ENCODE data around the gene KHDC1.
"Not testable (repeated sequence)": the region's sequence is repeated elsewhere in the genome, so short reads cannot be mapped to it uniquely, and the experiment has no call there.

The KHDC1 gene, protein sequence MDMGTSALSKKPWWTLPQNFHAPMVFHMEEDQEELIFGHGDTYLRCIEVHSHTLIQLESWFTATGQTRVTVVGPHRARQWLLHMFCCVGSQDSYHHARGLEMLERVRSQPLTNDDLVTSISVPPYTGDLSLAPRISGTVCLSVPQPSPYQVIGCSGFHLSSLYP

GRCh38 chr6:73262671-73263569, at the start of gene KHDC1:
KHDC1 (minus strand) TSS chr6:73263196; CDS start chr6:73242517, 20,679 bp downstream.
- Histone ChIP-seq H2AFZ (ENCODE audit: low read length, unreplicated experiment) (peak within 1 kb of the TSS; percentile 99), H3K4me3 (ENCODE audit: low read depth, low read length) (peak within 1 kb of the TSS; percentile 97), H3K27ac (ENCODE audit: low read depth, low read length) (peak within 1 kb of the TSS; percentile 21; the same call in 1 of the 2 replicates), H3K79me2 (ENCODE audit: control insufficient read depth, insufficient read depth, low read length, unreplicated experiment) (peaks cover 20% of the 10 kb centered on the region), H3K36me3 (ENCODE audit: insufficient read depth, low read length) (0 out of 2 replicates have a peak, but pooled peaks cover 8% of the 10 kb centered on the region), H3K4me1 (ENCODE audit: control insufficient read depth, insufficient read depth, low read length, unreplicated experiment) (peaks cover 6% of the 10 kb centered on the region), H3K27me3 (ENCODE audit: insufficient read depth, low read length) (no peaks in the 10 kb centered on the region)

DNA sequence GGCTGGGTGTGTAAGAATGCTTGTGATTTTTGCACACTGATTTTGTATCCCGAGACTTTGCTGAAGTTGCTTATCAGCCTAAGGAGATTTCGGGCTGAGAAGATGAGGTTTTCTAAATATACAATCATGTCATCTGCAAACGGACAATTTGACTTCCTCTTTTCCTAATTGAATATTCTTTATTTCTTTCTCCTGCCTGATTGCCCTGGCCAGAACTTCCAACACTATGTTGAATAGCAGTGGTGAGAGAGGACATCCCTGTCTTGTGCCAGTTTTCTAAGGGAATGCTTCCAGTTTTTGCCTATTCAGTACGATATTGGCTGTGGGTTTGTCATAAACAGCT, 47.5 kb upstream of the KHDC1 start:
- peak overlapping the region; percentile 84 for H2AFZ ChIP-seq (ENCODE audit: low read length, unreplicated experiment)
- H3K4me3 ChIP-seq (ENCODE audit: low read depth, low read length): peak overlapping the region; percentile 92
- peaks cover 36% of the 10 kb centered on the region for H3K79me2 ChIP-seq (ENCODE audit: control insufficient read depth, insufficient read depth, low read length, unreplicated experiment)
- not testable (repeated sequence) for H3K4me1 ChIP-seq (ENCODE audit: control insufficient read depth, insufficient read depth, low read length, unreplicated experiment); H3K27ac ChIP-seq (ENCODE audit: low read depth, low read length); H3K27me3 ChIP-seq (ENCODE audit: insufficient read depth, low read length); H3K36me3 ChIP-seq (ENCODE audit: insufficient read depth, low read length)

GRCh38 chr6:73309785-73310502, 46.9 kb upstream of the KHDC1 start:
- Histone ChIP-seq H3K27ac (ENCODE audit: low read depth, low read length) (peak overlapping the region; percentile 47), H3K27me3 (ENCODE audit: insufficient read depth, low read length) (peaks cover 5% of the 10 kb centered on the region; the same call in 1 of the 2 replicates), H3K4me3 (ENCODE audit: low read depth, low read length) (peak overlapping the region; percentile 92), H3K36me3 (ENCODE audit: insufficient read depth, low read length) (no peaks in the 10 kb centered on the region), H3K4me1 (ENCODE audit: control insufficient read depth, insufficient read depth, low read length, unreplicated experiment) (peaks cover 9% of the 10 kb centered on the region), H2AFZ (ENCODE audit: low read length, unreplicated experiment) (peak overlapping the region; percentile 84), H3K79me2 (ENCODE audit: control insufficient read depth, insufficient read depth, low read length, unreplicated experiment) (peaks cover 39% of the 10 kb centered on the region)

DNA sequence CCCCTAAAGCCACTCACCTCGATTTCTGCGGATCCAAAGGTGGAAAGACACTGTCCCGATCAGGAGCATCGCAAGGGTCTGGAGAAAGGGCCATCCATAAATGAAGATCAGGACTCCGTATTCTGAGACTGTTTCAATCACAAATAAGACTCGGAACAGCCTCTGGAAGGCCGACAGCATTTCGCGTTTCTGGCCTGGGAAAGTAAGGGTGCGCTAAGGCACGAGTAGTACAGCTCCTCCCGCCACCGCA, 46.5 kb upstream of the KHDC1 start:
- peaks cover 43% of the 10 kb centered on the region for H3K79me2 ChIP-seq (ENCODE audit: control insufficient read depth, insufficient read depth, low read length, unreplicated experiment)
- peak overlapping the region; percentile 92 for H3K4me3 ChIP-seq (ENCODE audit: low read depth, low read length)
- H3K27me3 ChIP-seq (ENCODE audit: insufficient read depth, low read length): no peaks in the 10 kb centered on the region
- peak overlapping the region; percentile 84 for H2AFZ ChIP-seq (ENCODE audit: low read length, unreplicated experiment)
- peak overlapping the region; percentile 47 for H3K27ac ChIP-seq (ENCODE audit: low read depth, low read length)
- H3K4me1 ChIP-seq (ENCODE audit: control insufficient read depth, insufficient read depth, low read length, unreplicated experiment): peaks cover 9% of the 10 kb centered on the region
- no peaks in the 10 kb centered on the region for H3K36me3 ChIP-seq (ENCODE audit: insufficient read depth, low read length)

- Histone ChIP-seq H3K4me3 (ENCODE audit: low read depth, low read length) (peak overlapping the region; percentile 92), H3K27ac (ENCODE audit: low read depth, low read length) (peak overlapping the region; percentile 47), H3K27me3 (ENCODE audit: insufficient read depth, low read length) (no peaks in the 10 kb centered on the region), H2AFZ (ENCODE audit: low read length, unreplicated experiment) (peak overlapping the region; percentile 84), H3K4me1 (ENCODE audit: control insufficient read depth, insufficient read depth, low read length, unreplicated experiment) (peaks cover 9% of the 10 kb centered on the region), H3K36me3 (ENCODE audit: insufficient read depth, low read length) (no peaks in the 10 kb centered on the region), H3K79me2 (ENCODE audit: control insufficient read depth, insufficient read depth, low read length, unreplicated experiment) (peaks cover 44% of the 10 kb centered on the region)
Measured at GRCh38 chr6:73308712-73309534, 45.9 kb upstream of the KHDC1 start.

DNA sequence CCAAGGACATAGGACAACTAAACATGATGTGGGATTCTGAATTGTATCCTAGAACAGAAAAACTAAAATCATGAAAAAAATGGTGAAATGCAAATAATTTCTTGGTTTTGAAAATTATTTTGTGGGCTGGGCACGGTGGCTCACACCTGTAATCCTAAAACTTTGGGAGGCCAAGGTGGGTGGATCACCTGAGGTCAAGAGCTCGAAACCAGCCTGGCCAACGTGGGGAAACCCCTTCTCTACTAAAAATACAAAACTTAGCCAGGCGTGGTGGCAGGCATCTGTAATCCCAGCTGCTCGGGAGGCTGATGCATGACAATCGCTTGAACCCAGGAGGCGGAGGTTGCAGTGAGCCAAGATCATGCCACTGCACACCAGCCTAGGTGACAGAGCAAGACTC, 40.8 kb upstream of the KHDC1 start:
- H3K4me3 ChIP-seq (ENCODE audit: low read depth, low read length); H2AFZ ChIP-seq (ENCODE audit: low read length, unreplicated experiment); H3K36me3 ChIP-seq (ENCODE audit: insufficient read depth, low read length); H3K27ac ChIP-seq (ENCODE audit: low read depth, low read length); H3K27me3 ChIP-seq (ENCODE audit: insufficient read depth, low read length); H3K4me1 ChIP-seq (ENCODE audit: control insufficient read depth, insufficient read depth, low read length, unreplicated experiment): not testable (repeated sequence)
- peaks cover 61% of the 10 kb centered on the region for H3K79me2 ChIP-seq (ENCODE audit: control insufficient read depth, insufficient read depth, low read length, unreplicated experiment)

DNA sequence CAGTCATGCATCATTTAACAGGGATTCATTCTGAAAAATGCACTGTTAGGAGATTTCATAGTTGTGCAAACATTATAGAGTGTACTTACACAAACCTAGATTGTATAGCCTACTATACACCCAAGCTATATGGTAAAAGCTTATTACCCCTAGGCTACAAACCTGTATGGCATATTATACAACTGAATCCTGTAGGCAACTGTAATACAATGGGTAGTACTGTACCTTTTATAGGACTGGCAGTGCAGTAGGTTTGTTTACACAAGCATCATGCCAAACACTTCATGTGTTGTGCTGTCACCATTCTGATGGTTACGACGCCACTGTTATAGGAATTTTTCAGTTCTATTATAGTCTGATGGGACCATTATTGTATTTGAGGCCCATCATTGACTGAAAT, 39.3 kb upstream of the KHDC1 start:
- Histone ChIP-seq H3K27ac (ENCODE audit: low read depth, low read length) (no peak overlapping the region), H3K79me2 (ENCODE audit: control insufficient read depth, insufficient read depth, low read length, unreplicated experiment) (peaks cover 50% of the 10 kb centered on the region), H2AFZ (ENCODE audit: low read length, unreplicated experiment) (no peak overlapping the region), H3K27me3 (ENCODE audit: insufficient read depth, low read length) (no peaks in the 10 kb centered on the region), H3K4me1 (ENCODE audit: control insufficient read depth, insufficient read depth, low read length, unreplicated experiment) (peaks cover 4% of the 10 kb centered on the region), H3K4me3 (ENCODE audit: low read depth, low read length) (no peak overlapping the region), H3K36me3 (ENCODE audit: insufficient read depth, low read length) (peaks cover 15% of the 10 kb centered on the region)

- no peak overlapping the region for H3K4me3 ChIP-seq (ENCODE audit: low read depth, low read length)
- no peaks in the 10 kb centered on the region for H3K4me1 ChIP-seq (ENCODE audit: control insufficient read depth, insufficient read depth, low read length, unreplicated experiment)
- no peak overlapping the region for H3K27ac ChIP-seq (ENCODE audit: low read depth, low read length)
- H3K36me3 ChIP-seq (ENCODE audit: insufficient read depth, low read length): peaks cover 19% of the 10 kb centered on the region
- no peak overlapping the region for H2AFZ ChIP-seq (ENCODE audit: low read length, unreplicated experiment)
- H3K79me2 ChIP-seq (ENCODE audit: control insufficient read depth, insufficient read depth, low read length, unreplicated experiment): peaks cover 33% of the 10 kb centered on the region
- H3K27me3 ChIP-seq (ENCODE audit: insufficient read depth, low read length): no peaks in the 10 kb centered on the region
Measured at GRCh38 chr6:73299151-73299971, 36.4 kb upstream of the KHDC1 start.

DNA sequence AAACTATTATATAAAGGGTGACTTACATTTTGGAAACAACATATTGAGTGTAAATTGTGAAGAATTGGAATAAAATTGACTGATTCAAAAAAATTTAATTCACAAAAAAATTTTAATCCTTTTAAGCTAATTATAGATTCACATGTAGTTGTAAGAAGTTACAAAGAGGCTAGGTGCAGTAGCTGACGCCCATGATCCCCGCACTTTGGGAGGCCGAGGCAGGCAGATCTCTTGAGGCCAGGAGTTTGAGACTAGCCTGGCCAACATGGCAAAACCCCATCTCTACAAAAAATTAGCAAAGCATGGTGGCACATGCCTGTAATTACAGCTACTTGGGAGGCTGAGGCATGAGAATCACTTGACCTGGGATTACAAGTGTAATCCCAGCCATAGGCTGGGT, 30.3 kb upstream of the KHDC1 start:
- H3K4me1 ChIP-seq (ENCODE audit: control insufficient read depth, insufficient read depth, low read length, unreplicated experiment): peaks cover 8% of the 10 kb centered on the region
- H3K27ac ChIP-seq (ENCODE audit: low read depth, low read length): no peak overlapping the region
- peaks cover 14% of the 10 kb centered on the region; the same call in 1 of the 2 replicates for H3K36me3 ChIP-seq (ENCODE audit: insufficient read depth, low read length)
- no peak overlapping the region for H3K4me3 ChIP-seq (ENCODE audit: low read depth, low read length)
- H3K27me3 ChIP-seq (ENCODE audit: insufficient read depth, low read length): no peaks in the 10 kb centered on the region
- no peak overlapping the region for H2AFZ ChIP-seq (ENCODE audit: low read length, unreplicated experiment)
- H3K79me2 ChIP-seq (ENCODE audit: control insufficient read depth, insufficient read depth, low read length, unreplicated experiment): peaks cover 3% of the 10 kb centered on the region
